Tibial nerve (tissue), 4 donors: ENCODE results near the gene HLA-DOB. TPM values are rescaled to one million over a fixed set of nuclear protein-coding genes. Genes with fewer than 3 reads are reported as not detected.

ENCODE experiments used
- DNase-seq, 2 donors: peaks; one replicate each; pipeline ENCODE4 v3.0.0-alpha.2; 2019; ENCODE audit warnings: low spot score in 2 of 2
- H3K27ac ChIP-seq, 4 donors: fragments of 200-600 bp; sonication (generic) in 3 of 4; one replicate each; pipeline ENCODE4 v1.5.1; 2017 to 2019; ENCODE audit warnings: mild to moderate bottlenecking in 1 of 4
- H3K27me3 ChIP-seq, 2 donors: fragments of 200-600 bp; sonication (generic) in 1 of 2; one replicate each; pipeline versions ENCODE4 v1.5.1 to v1.6.0; 2017 to 2019
- H3K36me3 ChIP-seq, 3 donors: fragments of 200-600 bp; sonication (generic); one replicate each; pipeline ENCODE4 v1.5.1; 2018 to 2019
- H3K4me1 ChIP-seq, 4 donors: fragments of 200-600 bp; sonication (generic) in 3 of 4; one replicate each; pipeline ENCODE4 v1.5.1; 2017 to 2019
- H3K4me3 ChIP-seq, 4 donors: fragments of 200-600 bp; sonication (generic) in 3 of 4; one replicate each; pipeline ENCODE4 v1.5.1; 2017 to 2019; ENCODE audit warnings: mild to moderate bottlenecking in 1 of 4, moderate library complexity in 1 of 4
- H3K9me3 ChIP-seq, 4 donors: fragments of 200-600 bp; sonication (generic) in 3 of 4; one replicate each; pipeline ENCODE4 v1.5.1; 2017 to 2019
- CTCF ChIP-seq, 5 experiments: fragments of 200-600 bp in 3 of 5; fragments of 450-650 bp in 2 of 5; sonication (generic) in 3 of 5; IDR thresholded peaks; one replicate each; pipeline ENCODE4 v1.5.1; 2016 to 2019; ENCODE audit warnings: antibody characterized with exemption in 5 of 5, mild to moderate bottlenecking in 3 of 5, moderate library complexity in 2 of 5
- EP300 ChIP-seq, 2 donors: sonication (generic); formaldehyde crosslinking; IDR thresholded peaks; one replicate each; pipeline ENCODE4 v1.6.1; 2017; ENCODE audit warnings: antibody characterized with exemption in 2 of 2, mild to moderate bottlenecking in 1 of 2
- POLR2A ChIP-seq, 2 donors: fragments of 450-650 bp; IDR thresholded peaks; one replicate each; pipeline ENCODE4 v1.6.1; 2017; ENCODE audit warnings: antibody characterized with exemption in 2 of 2, mild to moderate bottlenecking in 2 of 2, moderate library complexity in 2 of 2
- WGBS, 2 donors: methylation state at CpG; one replicate each; pipeline ENCODE4 v1.1.5; 2018; 5-methylcytosine and 5-hydroxymethylcytosine counted together
- total RNA-seq, 4 donors: library from RNA; depleted of rRNA; stranded (reverse); fragments of >200 nt; gene quantifications; one replicate each; pipeline ENCODE4 v1.1.0, GENCODE V29; 2016

The HLA-DOB gene
- total RNA-seq, 4 donors from 2014 or later = 2.1 to 3.5 TPM; not detected in 2

- no peak for TF ChIP-seq POLR2A (IDR thresholded peaks at IDR 0.05)
- no peak for TF ChIP-seq EP300 (IDR thresholded peaks at IDR 0.05)
- no peak for TF ChIP-seq CTCF (IDR thresholded peaks at IDR 0.05)
- DNase-seq = no peak
- Histone ChIP-seq H3K9me3 (no peaks in the 10 kb centered on the region), H3K36me3 (no peaks in the 10 kb centered on the region), H3K27me3 (no peaks in the 10 kb centered on the region), H3K27ac (no peak overlapping the region), H3K4me3 (no peak overlapping the region), H3K4me1 (no peaks in the 10 kb centered on the region)
- WGBS, 2 donors = 0 to 12% methylated on average over 1 of the region's 1 CpG
Observed at GRCh38 chr6:32775071-32775470, 41.7 kb downstream of the HLA-DOB start.

GRCh38 chr6:32774426-32774825, 42.4 kb downstream of the HLA-DOB start:
- H3K9me3 ChIP-seq = no peaks in the 10 kb centered on the region

GRCh38 chr6:32772656-32773055, 44.1 kb downstream of the HLA-DOB start:
- no peak for DNase-seq
- Histone ChIP-seq H3K9me3 (no peaks in the 10 kb centered on the region), H3K27ac (no peak overlapping the region), H3K36me3 (no peaks in the 10 kb centered on the region), H3K4me1 (no peaks in the 10 kb centered on the region), H3K27me3 (peaks cover 0 to 12% of the 10 kb centered on the region in 2 donors), H3K4me3 (no peak overlapping the region)
- TF ChIP-seq EP300 (IDR thresholded peaks at IDR 0.05) (no peak), CTCF (IDR thresholded peaks at IDR 0.05) (no peak), POLR2A (IDR thresholded peaks at IDR 0.05) (no peak)
- 28 to 43% methylated on average over 1 of the region's 1 CpG for WGBS, 2 donors

More at GRCh38 chr6:32774426-32774825, 42.4 kb downstream of the HLA-DOB start:
- Histone ChIP-seq H3K36me3 (no peaks in the 10 kb centered on the region), H3K4me1 (no peaks in the 10 kb centered on the region), H3K27ac (no peak overlapping the region), H3K27me3 (no peaks in the 10 kb centered on the region), H3K4me3 (no peak overlapping the region)
- DNase-seq = no peak
- no peak for TF ChIP-seq CTCF (IDR thresholded peaks at IDR 0.05)
- WGBS, 2 donors = 33 to 50% methylated on average over 1 of the region's 1 CpG

GRCh38 chr6:32764048-32764447, 52.8 kb downstream of the HLA-DOB start:
- H3K4me1 ChIP-seq = no peaks in the 10 kb centered on the region
- peaks cover 0 to 58% of the 10 kb centered on the region in 2 donors for H3K27me3 ChIP-seq
- TF ChIP-seq CTCF (IDR thresholded peaks at IDR 0.05) = no peak
- TF ChIP-seq EP300 (IDR thresholded peaks at IDR 0.05) = no peak
- no peak for TF ChIP-seq POLR2A (IDR thresholded peaks at IDR 0.05)
- WGBS, 2 donors = 33 to 53% methylated on average over 1 of the region's 1 CpG
- no peak overlapping the region for H3K27ac ChIP-seq
- no peaks in the 10 kb centered on the region for H3K36me3 ChIP-seq
- no peak for DNase-seq
- H3K4me3 ChIP-seq = no peak overlapping the region
- H3K9me3 ChIP-seq = peaks cover 0 to 3% (median 0%) of the 10 kb centered on the region in 4 donors

- 43 to 46% methylated on average over 4 of the region's 4 CpGs for WGBS, 2 donors
- Histone ChIP-seq H3K9me3 (peaks cover 0 to 3% (median 0%) of the 10 kb centered on the region in 4 donors), H3K27ac (no peak within 1 kb of the TSS), H3K4me3 (no peak within 1 kb of the TSS), H3K36me3 (no peaks in the 10 kb centered on the region), H3K27me3 (peaks cover 0 to 52% of the 10 kb centered on the region in 2 donors), H3K4me1 (no peaks in the 10 kb centered on the region)
- no peak for DNase-seq
- TF ChIP-seq CTCF (IDR thresholded peaks at IDR 0.05) = no peak
- TF ChIP-seq POLR2A (IDR thresholded peaks at IDR 0.05) = no peak
- no peak for TF ChIP-seq EP300 (IDR thresholded peaks at IDR 0.05)
Observed at GRCh38 chr6:32763421-32763820, 53.4 kb downstream of the HLA-DOB start, which contains the start of gene HLA-DQB2. Gene HLA-DQB2, minus strand, starts transcription at chr6:32763532. Its CDS starts 62 bp downstream, at chr6:32763470.

Other genes starting within 250 kb of the HLA-DOB start
- 10 to 100 TPM; 40.2 to 94.8 (median 64.3) TPM for gene HLA-DRB1, start 227.2 kb downstream of the HLA-DOB start, total RNA-seq
- 10 to 100 TPM in 1 of 4 donors, 1 to 10 TPM in 2, under 1 TPM in 1; 0.30 to 17.2 (median 9.2) TPM for gene HLA-DQA1, start 179.6 kb downstream of the HLA-DOB start, total RNA-seq
- 10 to 100 TPM in 1 of 4 donors, 1 to 10 TPM in 2, under 1 TPM in 1; 0.90 to 12.0 (median 3.0) TPM for gene HLA-DQB1, start 150.3 kb downstream of the HLA-DOB start, total RNA-seq
- 1 to 10 TPM in 1 of 4 donors, under 1 TPM in 2, not detected in 1; 0.63 to 1.8 (median 0.98) TPM for gene HLA-DQA2, start 75.6 kb downstream of the HLA-DOB start, total RNA-seq
- 1 to 10 TPM in 3 of 4 donors, not detected in 1; 1.5 to 3.5 (median 2.0) TPM for gene HLA-DQB2, start 53.5 kb downstream of the HLA-DOB start, total RNA-seq
- gene TAP2, start 21.7 kb upstream of the HLA-DOB start, total RNA-seq = 10 to 100 TPM; 14.1 to 21.9 (median 19.8) TPM
- gene PSMB8, start 27.0 kb upstream of the HLA-DOB start, total RNA-seq = 10 to 100 TPM; 16.3 to 39.0 (median 28.4) TPM
- 10 to 100 TPM; 27.2 to 45.9 (median 34.4) TPM for gene TAP1, start 36.7 kb upstream of the HLA-DOB start, total RNA-seq
- 10 to 100 TPM; 18.4 to 34.3 (median 20.0) TPM for gene PSMB9, start 37.2 kb upstream of the HLA-DOB start, total RNA-seq
- 10 to 100 TPM; 15.7 to 85.0 (median 25.5) TPM for gene HLA-DMB, start 124.0 kb upstream of the HLA-DOB start, total RNA-seq
- gene HLA-DMA, start 136.1 kb upstream of the HLA-DOB start, total RNA-seq = 10 to 100 TPM; 28.8 to 85.2 (median 34.9) TPM
- gene BRD2, start 151.6 kb upstream of the HLA-DOB start, total RNA-seq = 100 to 1,000 TPM; 130 to 150 (median 136) TPM
- gene HLA-DOA, start 192.6 kb upstream of the HLA-DOB start, total RNA-seq = 10 to 100 TPM in 1 of 4 donors, 1 to 10 TPM in 3; 3.0 to 17.7 (median 8.4) TPM